ENCODE results near the gene C14orf93.

Gene C14orf93

DNA sequence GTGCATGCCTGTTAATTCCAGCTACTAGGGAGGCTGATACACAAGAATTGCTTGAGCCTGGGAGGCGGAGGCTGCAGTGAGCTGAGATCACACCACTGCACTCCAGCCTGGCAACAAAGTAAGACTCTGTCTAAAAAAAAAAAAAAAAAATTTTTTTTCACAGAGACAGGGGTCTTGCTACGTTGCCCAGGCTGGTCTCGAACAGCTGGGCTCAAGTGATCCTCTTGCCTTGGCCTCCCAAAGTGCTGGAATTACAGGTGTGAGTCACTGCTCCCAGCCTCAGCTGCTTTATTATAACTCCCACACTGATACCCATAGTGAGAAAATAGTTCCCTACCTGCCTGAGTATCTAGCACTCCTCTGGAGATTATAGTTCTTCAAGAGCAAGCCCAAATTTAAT is 64.3 kb downstream of the C14orf93 start:
- H3K36me3 ChIP-seq (replicated peaks; ENCODE audit: low read depth, low read length) = peaks cover 44% of the 10 kb centered on the region
- no peaks in the 10 kb centered on the region for H3K4me1 ChIP-seq (ENCODE audit: low read length)

DNA sequence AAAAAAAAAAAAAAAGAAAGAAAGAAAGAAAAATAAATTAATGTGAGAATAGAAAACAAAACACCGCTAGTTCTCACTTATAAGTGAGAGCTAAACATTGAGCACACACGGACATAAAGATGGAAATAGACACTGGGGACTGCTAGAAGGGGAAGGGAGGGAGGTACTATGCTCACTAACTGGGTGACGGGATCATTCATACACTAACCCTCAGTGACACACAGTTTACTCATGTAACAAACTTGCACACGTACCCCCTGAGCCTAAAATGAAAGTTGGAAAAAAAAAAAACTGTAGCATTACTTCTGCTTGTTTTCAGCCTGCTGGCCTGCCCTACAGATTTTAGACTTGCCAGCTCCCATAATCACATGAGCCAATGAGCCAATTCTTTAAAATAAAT is 70.3 kb downstream of the C14orf93 start:
- Histone ChIP-seq H3K79me2 (ENCODE audit: low read length) (no peaks in the 10 kb centered on the region), H3K27me3 (ENCODE audit: low read depth, low read length) (no peaks in the 10 kb centered on the region), H3K4me1 (ENCODE audit: low read length) (no peaks in the 10 kb centered on the region), H4K20me1 (ENCODE audit: insufficient read depth, low read length) (no peaks in the 10 kb centered on the region), H3K36me3 (replicated peaks; ENCODE audit: low read depth, low read length) (peaks cover 15% of the 10 kb centered on the region), H2AFZ (ENCODE audit: low read depth, low read length) (no peak overlapping the region), H3K9ac (ENCODE audit: low read length) (no peak overlapping the region), H3K4me2 (ENCODE audit: low read length) (no peak overlapping the region), H3K9me3 (ENCODE audit: insufficient read depth, low read length) (no peaks in the 10 kb centered on the region), H3K4me3 (ENCODE audit: low read length) (no peak overlapping the region), H3K27ac (ENCODE audit: low read length) (no peak overlapping the region)
- no peak for TF ChIP-seq EZH2phosphoT487 (IDR thresholded peaks at IDR 0.05; ENCODE audit: low read depth)
- TF ChIP-seq, protein P1, sequence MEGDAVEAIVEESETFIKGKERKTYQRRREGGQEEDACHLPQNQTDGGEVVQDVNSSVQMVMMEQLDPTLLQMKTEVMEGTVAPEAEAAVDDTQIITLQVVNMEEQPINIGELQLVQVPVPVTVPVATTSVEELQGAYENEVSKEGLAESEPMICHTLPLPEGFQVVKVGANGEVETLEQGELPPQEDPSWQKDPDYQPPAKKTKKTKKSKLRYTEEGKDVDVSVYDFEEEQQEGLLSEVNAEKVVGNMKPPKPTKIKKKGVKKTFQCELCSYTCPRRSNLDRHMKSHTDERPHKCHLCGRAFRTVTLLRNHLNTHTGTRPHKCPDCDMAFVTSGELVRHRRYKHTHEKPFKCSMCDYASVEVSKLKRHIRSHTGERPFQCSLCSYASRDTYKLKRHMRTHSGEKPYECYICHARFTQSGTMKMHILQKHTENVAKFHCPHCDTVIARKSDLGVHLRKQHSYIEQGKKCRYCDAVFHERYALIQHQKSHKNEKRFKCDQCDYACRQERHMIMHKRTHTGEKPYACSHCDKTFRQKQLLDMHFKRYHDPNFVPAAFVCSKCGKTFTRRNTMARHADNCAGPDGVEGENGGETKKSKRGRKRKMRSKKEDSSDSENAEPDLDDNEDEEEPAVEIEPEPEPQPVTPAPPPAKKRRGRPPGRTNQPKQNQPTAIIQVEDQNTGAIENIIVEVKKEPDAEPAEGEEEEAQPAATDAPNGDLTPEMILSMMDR (IDR thresholded peaks at IDR 0.05; ENCODE audit: low read depth, low read length) = no peak

More for the DNA sequence above, 64.3 kb downstream of the C14orf93 start:
- H2AFZ ChIP-seq (ENCODE audit: low read depth, low read length) = no peak overlapping the region
- TF ChIP-seq, protein P1 (IDR thresholded peaks at IDR 0.05; ENCODE audit: low read depth, low read length) = no peak
- TF ChIP-seq EZH2phosphoT487 (IDR thresholded peaks at IDR 0.05; ENCODE audit: low read depth) = no peak
- H3K4me3 ChIP-seq (ENCODE audit: low read length) = no peak overlapping the region
- H4K20me1 ChIP-seq (ENCODE audit: insufficient read depth, low read length) = no peaks in the 10 kb centered on the region
- no peak overlapping the region for H3K4me2 ChIP-seq (ENCODE audit: low read length)
- H3K27ac ChIP-seq (ENCODE audit: low read length) = no peak overlapping the region
- H3K9ac ChIP-seq (ENCODE audit: low read length) = no peak overlapping the region
- no peaks in the 10 kb centered on the region for H3K27me3 ChIP-seq (ENCODE audit: low read depth, low read length)
- no peaks in the 10 kb centered on the region for H3K9me3 ChIP-seq (ENCODE audit: insufficient read depth, low read length)
- no peaks in the 10 kb centered on the region for H3K79me2 ChIP-seq (ENCODE audit: low read length)

All from OCI-LY3 (cell line).